A549 (cell line): ENCODE measurements around the gene EFNB2. TPM values are rescaled to one million over a fixed set of nuclear protein-coding genes. Genes with fewer than 3 reads are reported as not detected.

Source experiments
- ATAC-seq, 2 experiments: fragments of 200-7000 bp in 1 of 2; fragments of >200 bp in 1 of 2; cut with Nextera tagmentation in 1 of 2; cut with Tn5 transposase in 1 of 2; 3 replicates each; pipeline versions ENCODE4 v1.8.0 to v1.9.1; 2018 to 2020; ENCODE audit warnings: mild to moderate bottlenecking in 1 of 2, moderate library complexity in 1 of 2
- CTCF ChIA-PET: fragments of 300-600 bp; sonication (Branson Sonifier 250); formaldehyde crosslinking; extraction: SDS; loops from one replicate; lab custom pipeline; 2021; ENCODE audit warnings: antibody characterized with exemption, inconsistent platforms; lab: Yijun Ruan, JAX
- POLR2A ChIA-PET: fragments of 350-600 bp; formaldehyde crosslinking; extraction: SDS; loops from one replicate; lab custom pipeline; 2021; ENCODE audit warnings: antibody characterized with exemption, inconsistent platforms; lab: Yijun Ruan, JAX
- DNase-seq, 2 experiments: peaks; one replicate each; pipeline versions ENCODE4 v3.0.0 to v3.0.0-alpha.2; 2011 to 2016; ENCODE audit warnings: low read depth in 1 of 2, low spot score in 1 of 2
- FAIRE-seq: peaks from 2 replicates; lab custom pipeline; 2011; peaks lifted over from hg19 to GRCh38; lab: Jason Lieb, UNC
- H3K27ac ChIP-seq, 2 experiments: fragments of >200 bp; sonication (Bioruptor Twin); formaldehyde crosslinking; 3 replicates each; pipeline ENCODE4 v1.5.1; 2016 to 2017
- H3K4me1 ChIP-seq: fragments of >200 bp; sonication (Bioruptor Twin); formaldehyde crosslinking; 3 replicates; pipeline ENCODE4 v1.6.1; 2016
- H3K4me2 ChIP-seq: fragments of >200 bp; sonication (Bioruptor Twin); formaldehyde crosslinking; 3 replicates; pipeline ENCODE4 v1.6.1; 2016
- H3K4me3 ChIP-seq: fragments of >200 bp; sonication (Bioruptor Twin); formaldehyde crosslinking; 3 replicates; pipeline ENCODE4 v1.5.1; 2016
- H3K9me3 ChIP-seq: fragments of >200 bp; sonication (Bioruptor Twin); formaldehyde crosslinking; 3 replicates; pipeline ENCODE4 v1.6.1; 2016
- BCL3 ChIP-seq: fragments of >200 bp; sonication (Bioruptor Twin); formaldehyde crosslinking; IDR thresholded peaks from 3 replicates; pipeline ENCODE4 v1.6.1; 2016
- BHLHE40 ChIP-seq: IDR thresholded peaks from 2 replicates; pipeline ENCODE4 v1.6.1; 2012; ENCODE audit warnings: low read depth, low read length, inconsistent platforms
- CHD2 ChIP-seq: fragments of 150-350 bp; IDR thresholded peaks from 2 replicates; pipeline ENCODE4 v1.6.1; 2014; ENCODE audit warnings: low read length; ENCODE audit not compliant: partially characterized antibody
- EHMT2 ChIP-seq: fragments of 200-600 bp; sonication (generic); IDR thresholded peaks from 2 replicates; pipeline ENCODE4 v1.6.1; 2016; ENCODE audit warnings: antibody characterized with exemption, low read depth, mild to moderate bottlenecking, moderate library complexity
- FOSB ChIP-seq: fragments of 250-450 bp; sonication (Bioruptor Pico); IDR thresholded peaks from 2 replicates; pipeline ENCODE4 v1.5.0; 2020; ENCODE audit warnings: mild to moderate bottlenecking, moderate library complexity
- FOSL2 ChIP-seq, 2 experiments: fragments of 450-650 bp in 1 of 2; fragments of >200 bp in 1 of 2; sonication (Bioruptor Twin) in 1 of 2; formaldehyde crosslinking; IDR thresholded peaks; 2 replicates each; pipeline versions ENCODE4 v1.5.0 to v1.6.1; 2016 to 2020; ENCODE audit warnings: mild to moderate bottlenecking in 1 of 2, moderate library complexity in 1 of 2
- GATA3 ChIP-seq: IDR thresholded peaks from 2 replicates; pipeline ENCODE4 v1.6.1; 2012; ENCODE audit warnings: borderline replicate concordance
- HES2 ChIP-seq: fragments of >200 bp; sonication (Bioruptor Twin); formaldehyde crosslinking; IDR thresholded peaks from 2 replicates; pipeline ENCODE4 v1.6.1; 2016
- HEYL ChIP-seq: fragments of 250-450 bp; sonication (Bioruptor Pico); IDR thresholded peaks from 2 replicates; pipeline ENCODE4 v1.8.0; 2021; ENCODE audit warnings: mild to moderate bottlenecking, moderate library complexity
- HOXA7 ChIP-seq: fragments of 250-450 bp; sonication (Bioruptor Pico); IDR thresholded peaks from 2 replicates; pipeline ENCODE4 v1.5.0; 2020; ENCODE audit warnings: mild to moderate bottlenecking, moderate library complexity
- HOXB13 ChIP-seq: fragments of 250-450 bp; sonication (Bioruptor Pico); IDR thresholded peaks from 2 replicates; pipeline ENCODE4 v1.5.0; 2020; ENCODE audit warnings: low read depth, mild to moderate bottlenecking, moderate library complexity
- HOXB5 ChIP-seq: fragments of 250-450 bp; sonication (Bioruptor Pico); IDR thresholded peaks from 2 replicates; pipeline ENCODE4 v1.5.0; 2020; ENCODE audit warnings: mild to moderate bottlenecking, moderate library complexity
- JUNB ChIP-seq: fragments of >200 bp; sonication (Bioruptor Twin); formaldehyde crosslinking; IDR thresholded peaks from 2 replicates; pipeline ENCODE4 v1.6.1; 2016
- KDM1A ChIP-seq: fragments of 200-600 bp; sonication (generic); IDR thresholded peaks from 2 replicates; pipeline ENCODE4 v1.6.1; 2016; ENCODE audit warnings: low read depth, mild to moderate bottlenecking
- MYC ChIP-seq: IDR thresholded peaks from 2 replicates; pipeline ENCODE4 v1.6.1; 2012; ENCODE audit warnings: mild to moderate bottlenecking, inconsistent platforms, low read length, improper control_type of control experiment, borderline replicate concordance
- NFE2L2 ChIP-seq: fragments of 150-350 bp; conservative IDR thresholded peaks from 2 replicates; pipeline ENCODE4 v1.6.1; 2014; ENCODE audit warnings: low read length
- POLR2AphosphoS2 ChIP-seq: conservative IDR thresholded peaks from 2 replicates; pipeline ENCODE4 v1.6.1; 2012; ENCODE audit warnings: low read length, improper control_type of control experiment, inconsistent platforms
- RARB ChIP-seq: fragments of 250-450 bp; sonication (Bioruptor Pico); IDR thresholded peaks from 2 replicates; pipeline ENCODE4 v1.8.0; 2021; ENCODE audit warnings: mild to moderate bottlenecking, moderate library complexity
- RCOR1 ChIP-seq: fragments of 150-350 bp; IDR thresholded peaks from 2 replicates; pipeline ENCODE4 v1.6.1; 2014; ENCODE audit warnings: antibody characterized with exemption, low read length, low read depth
- USF2 ChIP-seq: fragments of 450-650 bp; IDR thresholded peaks from 2 replicates; pipeline ENCODE4 v1.6.1; 2014; ENCODE audit warnings: antibody characterized with exemption
- ZC3H11A ChIP-seq: fragments of 450-650 bp; IDR thresholded peaks from 2 replicates; pipeline ENCODE4 v1.6.1; 2014; ENCODE audit warnings: antibody characterized with exemption, mild to moderate bottlenecking
- ZNF302 ChIP-seq: fragments of 250-450 bp; sonication (Bioruptor Pico); IDR thresholded peaks from 2 replicates; pipeline ENCODE4 v1.9.0; 2021; ENCODE audit warnings: inconsistent platforms, mild to moderate bottlenecking, moderate library complexity
- ZSCAN20 ChIP-seq: fragments of 250-450 bp; sonication (Bioruptor Pico); IDR thresholded peaks from 2 replicates; pipeline ENCODE4 v1.8.0; 2022; ENCODE audit warnings: mild to moderate bottlenecking, moderate library complexity
- WGBS: methylation state at CpG from one replicate; pipeline ENCODE4 v1.1.6; 2017; ENCODE audit errors: missing lambda C conversion rate; 5-methylcytosine and 5-hydroxymethylcytosine counted together
- polyA plus RNA-seq, 4 experiments: library from polyadenylated mRNA; depleted of rRNA in 3 of 4; stranded (reverse); fragments of >200 nt; fragmentation: RNase III in 1 of 4; extraction: RNeasy Plus Mini Kit Qiagen cat#74134 plus additional on column Dnase treatment in 1 of 4; gene quantifications; 2 replicates in 3 of 4; 3 replicates in 1 of 4; pipeline ENCODE4 v1.2.3, GENCODE V29; 2011 to 2017
- TF ChIP-seq, protein P1 (sequence below): fragments of >200 bp; sonication (Bioruptor Twin); formaldehyde crosslinking; IDR thresholded peaks from 3 replicates; pipeline ENCODE4 v1.5.1; 2016
- TF ChIP-seq, protein P2 (sequence below): IDR thresholded peaks from 2 replicates; pipeline ENCODE4 v1.6.1; 2012
- TF ChIP-seq, protein P3 (sequence below): IDR thresholded peaks from 2 replicates; pipeline ENCODE4 v1.6.1; 2012; ENCODE audit warnings: low read depth, borderline replicate concordance
- TF ChIP-seq, protein P4 (sequence below): fragments of 250-450 bp; sonication (Bioruptor Pico); IDR thresholded peaks from 2 replicates; pipeline ENCODE4 v1.5.0; 2020; ENCODE audit warnings: low read depth, mild to moderate bottlenecking, moderate library complexity
- TF ChIP-seq, protein P5 (sequence below): fragments of 250-450 bp; sonication (Bioruptor Pico); IDR thresholded peaks from 2 replicates; pipeline ENCODE4 v1.5.0; 2021; ENCODE audit warnings: mild to moderate bottlenecking, moderate library complexity, borderline replicate concordance

EFNB2 gene
- polyA plus RNA-seq, 2 of the 4 experiments (the other 2 are of a cell fraction): 1.0 to 1.3 TPM

DNA sequence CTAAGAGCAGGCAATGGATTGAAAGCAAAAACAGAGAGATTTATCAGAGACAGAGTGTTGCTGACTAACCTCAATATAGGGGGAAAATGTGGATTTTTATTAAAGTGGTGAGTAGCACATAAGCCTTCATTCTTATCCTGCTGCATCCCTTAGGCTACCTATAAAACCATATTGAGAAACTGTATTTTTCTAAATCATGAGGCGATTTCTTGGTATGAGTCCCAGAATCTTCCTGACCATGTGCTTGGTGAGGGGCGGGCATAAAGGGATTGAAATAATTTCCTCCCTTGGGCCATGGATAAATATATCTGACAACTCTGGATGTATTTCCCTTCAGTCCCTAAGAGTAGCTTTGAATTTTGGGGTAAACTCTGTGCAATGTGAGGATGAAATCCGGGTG lies 72.8 kb downstream of the EFNB2 start:
- 58% methylated on average over 3 of the region's 3 CpGs for WGBS
- ChIA-PET CTCF (no interaction called here), POLR2A (no interaction called here)
- Histone ChIP-seq H3K4me1 (no peaks in the 10 kb centered on the region), H3K9me3 (no peaks in the 10 kb centered on the region), H3K27ac (no peak overlapping the region), H3K4me2 (no peak overlapping the region), H3K4me3 (no peak overlapping the region)
- DNase-seq (no peak), ATAC-seq (no peak), FAIRE-seq (no peak)
- TF ChIP-seq HES2 (no peak), FOSB (CRISPR knock-in tag) (no peak), ZSCAN20 (CRISPR knock-in tag) (no peak), HOXB5 (CRISPR knock-in tag) (no peak), KDM1A (no peak), BHLHE40 (no peak), MYC (no peak), JUNB (no peak), NFE2L2 (no peak), ZC3H11A (no peak), CHD2 (no peak), HOXB13 (CRISPR knock-in tag) (no peak)
- TF ChIP-seq, protein P1, sequence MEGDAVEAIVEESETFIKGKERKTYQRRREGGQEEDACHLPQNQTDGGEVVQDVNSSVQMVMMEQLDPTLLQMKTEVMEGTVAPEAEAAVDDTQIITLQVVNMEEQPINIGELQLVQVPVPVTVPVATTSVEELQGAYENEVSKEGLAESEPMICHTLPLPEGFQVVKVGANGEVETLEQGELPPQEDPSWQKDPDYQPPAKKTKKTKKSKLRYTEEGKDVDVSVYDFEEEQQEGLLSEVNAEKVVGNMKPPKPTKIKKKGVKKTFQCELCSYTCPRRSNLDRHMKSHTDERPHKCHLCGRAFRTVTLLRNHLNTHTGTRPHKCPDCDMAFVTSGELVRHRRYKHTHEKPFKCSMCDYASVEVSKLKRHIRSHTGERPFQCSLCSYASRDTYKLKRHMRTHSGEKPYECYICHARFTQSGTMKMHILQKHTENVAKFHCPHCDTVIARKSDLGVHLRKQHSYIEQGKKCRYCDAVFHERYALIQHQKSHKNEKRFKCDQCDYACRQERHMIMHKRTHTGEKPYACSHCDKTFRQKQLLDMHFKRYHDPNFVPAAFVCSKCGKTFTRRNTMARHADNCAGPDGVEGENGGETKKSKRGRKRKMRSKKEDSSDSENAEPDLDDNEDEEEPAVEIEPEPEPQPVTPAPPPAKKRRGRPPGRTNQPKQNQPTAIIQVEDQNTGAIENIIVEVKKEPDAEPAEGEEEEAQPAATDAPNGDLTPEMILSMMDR: no peak
- TF ChIP-seq, protein P2, sequence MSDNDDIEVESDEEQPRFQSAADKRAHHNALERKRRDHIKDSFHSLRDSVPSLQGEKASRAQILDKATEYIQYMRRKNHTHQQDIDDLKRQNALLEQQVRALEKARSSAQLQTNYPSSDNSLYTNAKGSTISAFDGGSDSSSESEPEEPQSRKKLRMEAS: no peak
- TF ChIP-seq, protein P3, sequence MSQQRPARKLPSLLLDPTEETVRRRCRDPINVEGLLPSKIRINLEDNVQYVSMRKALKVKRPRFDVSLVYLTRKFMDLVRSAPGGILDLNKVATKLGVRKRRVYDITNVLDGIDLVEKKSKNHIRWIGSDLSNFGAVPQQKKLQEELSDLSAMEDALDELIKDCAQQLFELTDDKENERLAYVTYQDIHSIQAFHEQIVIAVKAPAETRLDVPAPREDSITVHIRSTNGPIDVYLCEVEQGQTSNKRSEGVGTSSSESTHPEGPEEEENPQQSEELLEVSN: no peak

GRCh38 chr13:106455777-106456176 lies 79.7 kb downstream of the EFNB2 start:
- ATAC-seq: no peak
- WGBS: 45% methylated on average over 3 of the region's 3 CpGs
- no peak for DNase-seq
- POLR2A ChIA-PET: no interaction called here
- Histone ChIP-seq H3K4me1 (no peaks in the 10 kb centered on the region), H3K9me3 (no peaks in the 10 kb centered on the region), H3K4me2 (no peak overlapping the region), H3K27ac (no peak overlapping the region), H3K4me3 (no peak overlapping the region)
- TF ChIP-seq USF2 (no peak), KDM1A (no peak), RCOR1 (no peak), HEYL (CRISPR knock-in tag) (no peak), BCL3 (no peak), ZNF302 (CRISPR knock-in tag) (no peak), HOXA7 (no peak), POLR2AphosphoS2 (no peak), GATA3 (no peak), RARB (CRISPR knock-in tag) (no peak), EHMT2 (no peak), FOSL2 (IDR thresholded peaks at IDR 0.05) (no peak), FOSL2 (CRISPR knock-in tag; IDR thresholded peaks at IDR 0.05) (no peak)
- TF ChIP-seq, protein P4, sequence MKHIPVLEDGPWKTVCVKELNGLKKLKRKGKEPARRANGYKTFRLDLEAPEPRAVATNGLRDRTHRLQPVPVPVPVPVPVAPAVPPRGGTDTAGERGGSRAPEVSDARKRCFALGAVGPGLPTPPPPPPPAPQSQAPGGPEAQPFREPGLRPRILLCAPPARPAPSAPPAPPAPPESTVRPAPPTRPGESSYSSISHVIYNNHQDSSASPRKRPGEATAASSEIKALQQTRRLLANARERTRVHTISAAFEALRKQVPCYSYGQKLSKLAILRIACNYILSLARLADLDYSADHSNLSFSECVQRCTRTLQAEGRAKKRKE (CRISPR knock-in tag): no peak
- TF ChIP-seq, protein P5, sequence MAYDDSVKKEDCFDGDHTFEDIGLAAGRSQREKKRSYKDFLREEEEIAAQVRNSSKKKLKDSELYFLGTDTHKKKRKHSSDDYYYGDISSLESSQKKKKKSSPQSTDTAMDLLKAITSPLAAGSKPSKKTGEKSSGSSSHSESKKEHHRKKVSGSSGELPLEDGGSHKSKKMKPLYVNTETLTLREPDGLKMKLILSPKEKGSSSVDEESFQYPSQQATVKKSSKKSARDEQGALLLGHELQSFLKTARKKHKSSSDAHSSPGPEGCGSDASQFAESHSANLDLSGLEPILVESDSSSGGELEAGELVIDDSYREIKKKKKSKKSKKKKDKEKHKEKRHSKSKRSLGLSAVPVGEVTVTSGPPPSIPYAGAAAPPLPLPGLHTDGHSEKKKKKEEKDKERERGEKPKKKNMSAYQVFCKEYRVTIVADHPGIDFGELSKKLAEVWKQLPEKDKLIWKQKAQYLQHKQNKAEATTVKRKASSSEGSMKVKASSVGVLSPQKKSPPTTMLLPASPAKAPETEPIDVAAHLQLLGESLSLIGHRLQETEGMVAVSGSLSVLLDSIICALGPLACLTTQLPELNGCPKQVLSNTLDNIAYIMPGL (CRISPR knock-in tag): no peak
- CTCF ChIA-PET: interaction anchor here (0.6 kb wide), 1 partner anchor 511 kb away, joined by 3 read pairs; no protein-coding TSS in a partner anchor
- FAIRE-seq: no peak
